Measurements from ENCODE around the gene KIAA0513.

KIAA0513 gene

DNA sequence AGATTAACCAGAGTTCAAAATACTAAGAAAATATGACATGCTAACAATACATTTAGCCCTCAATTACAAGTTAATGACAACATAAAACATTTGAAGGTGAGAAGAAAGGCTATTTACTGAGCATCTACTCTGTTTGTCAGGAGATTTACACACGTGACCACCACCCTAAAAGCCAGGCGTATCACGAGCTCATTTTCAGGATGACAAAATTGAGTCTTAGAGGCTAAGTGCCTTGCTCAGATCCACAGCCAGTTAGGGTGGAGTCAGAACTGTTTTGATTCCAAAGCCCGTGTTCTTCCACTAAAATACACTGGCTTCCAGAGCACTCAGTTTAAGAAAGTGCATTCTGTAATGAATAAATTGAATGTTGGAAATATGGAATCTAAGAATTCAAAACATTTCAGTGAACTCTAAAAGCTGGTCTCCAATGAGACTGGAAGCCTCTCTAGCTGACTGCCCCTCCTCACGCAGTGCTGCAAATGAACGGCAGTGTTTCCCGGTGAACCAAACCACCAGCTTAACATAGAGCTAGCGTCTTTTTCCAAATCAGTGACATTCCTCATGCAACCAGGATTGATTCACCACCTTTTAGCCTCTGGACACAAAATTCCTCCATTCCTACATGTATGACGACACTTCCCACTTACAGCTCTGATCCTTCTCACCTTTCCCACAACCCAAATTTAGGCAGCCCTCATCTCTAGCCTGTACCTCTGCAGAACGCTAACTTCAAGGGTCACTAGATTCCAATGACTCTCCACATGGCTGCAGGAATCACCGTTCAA lies 22.1 kb upstream of the KIAA0513 start:
- no peak for DNase-seq

GRCh38 chr16:85006639-85007038 lies 21.0 kb upstream of the KIAA0513 start:
- no peak for DNase-seq

DNA sequence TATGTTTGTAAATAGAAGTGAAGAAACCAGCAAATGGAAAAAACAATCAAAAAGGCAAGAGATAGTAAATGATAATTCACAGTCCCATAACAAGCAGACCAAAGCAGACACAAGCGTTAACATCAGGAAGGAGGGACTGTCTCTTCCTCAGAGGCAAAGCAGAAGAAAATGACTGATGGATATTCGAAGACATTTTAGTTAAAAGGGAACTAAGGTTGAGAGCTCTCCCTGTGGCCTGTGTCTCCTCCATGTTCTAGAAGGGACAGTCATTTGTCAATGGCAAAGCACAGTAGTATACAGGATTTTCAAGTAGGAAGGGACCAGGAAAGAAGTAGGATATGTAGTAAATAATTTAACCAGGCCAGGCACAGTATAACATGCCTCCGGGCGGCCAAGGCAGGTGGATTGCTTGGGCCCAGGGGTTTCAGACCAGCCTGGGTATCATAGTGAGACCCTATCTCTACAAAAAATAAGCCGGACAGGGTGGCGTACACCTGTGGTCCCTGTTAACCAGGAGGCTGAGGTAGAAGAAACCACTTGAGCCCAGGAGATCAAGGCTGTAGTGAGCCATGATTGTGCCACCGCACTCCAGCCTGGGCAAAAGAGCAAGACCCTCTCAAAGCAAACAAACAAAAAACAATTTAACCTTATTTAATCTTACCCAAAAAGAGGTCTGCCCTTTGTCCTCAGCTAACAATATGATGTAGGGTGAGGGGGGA lies 19.9 kb upstream of the KIAA0513 start:
- no peak for DNase-seq

GRCh38 chr16:85008271-85008670 lies 19.3 kb upstream of the KIAA0513 start:
- DNase-seq: no peak

DNA sequence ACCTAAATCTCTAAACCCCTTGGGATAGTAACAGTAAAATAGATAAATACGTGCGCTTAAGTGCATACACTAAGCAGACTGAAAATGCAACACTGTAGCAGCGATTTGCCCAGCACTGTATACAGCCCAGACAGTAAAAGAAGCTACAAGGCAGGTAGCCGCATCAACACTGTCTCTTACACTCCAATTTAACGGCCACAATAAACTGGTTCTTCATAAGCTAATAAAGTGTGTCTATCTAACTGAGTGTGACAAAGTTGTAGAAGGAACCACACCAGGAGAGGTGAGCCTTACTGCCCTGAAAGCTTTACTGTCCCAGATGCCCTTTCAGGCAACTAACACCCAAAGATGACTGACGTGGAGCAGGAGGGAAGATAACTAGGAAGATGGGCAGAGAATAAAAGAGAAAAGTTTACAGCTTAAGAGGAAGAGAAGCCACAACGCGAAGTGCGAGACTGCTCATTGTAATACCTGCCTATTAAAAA lies 17.1 kb upstream of the KIAA0513 start:
- DNase-seq: no peak

DNA sequence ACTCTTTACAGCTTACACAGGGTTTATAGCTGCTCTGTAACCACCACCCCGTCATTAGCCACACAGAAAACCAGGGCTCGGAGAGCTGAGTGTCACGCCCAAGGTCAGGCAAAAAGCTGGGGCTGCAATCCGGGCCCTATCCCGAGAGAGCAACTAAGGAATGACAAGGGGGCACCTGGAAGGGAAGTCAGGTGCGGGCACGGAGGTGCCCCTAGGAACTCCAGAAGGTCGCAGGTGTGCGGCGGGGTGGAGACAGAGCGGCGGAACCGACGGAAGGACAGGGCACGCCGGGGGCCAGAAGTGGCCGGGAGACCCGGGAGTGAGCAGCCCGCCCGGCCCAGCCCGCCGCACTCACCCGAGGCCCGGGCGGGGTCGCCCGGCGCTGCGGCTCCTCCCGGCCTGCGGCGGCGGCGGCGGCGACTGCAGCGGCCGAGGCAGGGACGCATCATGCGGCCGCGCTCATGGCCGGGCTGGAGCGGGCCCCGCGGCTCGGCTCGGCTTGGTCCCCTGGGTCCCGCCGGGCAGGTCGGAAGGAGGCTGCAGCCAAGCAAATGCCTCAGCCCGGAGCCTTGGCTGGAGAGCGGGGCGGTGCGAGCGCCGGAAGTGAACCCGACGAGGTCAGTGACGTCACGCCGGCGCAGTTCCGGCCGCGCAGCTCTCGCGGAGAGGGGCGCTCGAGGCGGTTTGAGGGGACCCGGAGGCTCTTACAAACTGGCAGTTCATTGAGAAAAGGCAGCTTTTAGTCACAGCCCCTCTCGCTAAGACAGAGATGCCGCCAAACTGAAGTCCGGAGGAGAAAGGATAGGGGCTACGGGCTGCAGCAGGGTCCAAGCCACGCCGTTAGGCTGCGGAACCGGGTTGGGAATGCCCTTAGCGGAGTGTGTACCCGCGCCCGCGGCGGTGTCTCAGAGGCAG lies 16.4 kb upstream of the KIAA0513 start, which contains the start of gene ZDHHC7:
TSS of gene ZDHHC7 (minus strand) at position 605 of the 915 bp plus-strand sequence. CDS start 20,917 bp downstream, outside the sequence.
- DNase-seq: peak; percentile 86 to 87

GRCh38 chr16:85011846-85012284 lies 15.7 kb upstream of the KIAA0513 start:
- no peak for DNase-seq

- DNase-seq: no peak
Measured at GRCh38 chr16:85014311-85014710, 13.3 kb upstream of the KIAA0513 start.

- no peak for DNase-seq
Measured at GRCh38 chr16:85015481-85016187, 12.0 kb upstream of the KIAA0513 start.

GRCh38 chr16:85017151-85017550 lies 10.4 kb upstream of the KIAA0513 start:
- DNase-seq: peak; percentile 29 to 43

DNA sequence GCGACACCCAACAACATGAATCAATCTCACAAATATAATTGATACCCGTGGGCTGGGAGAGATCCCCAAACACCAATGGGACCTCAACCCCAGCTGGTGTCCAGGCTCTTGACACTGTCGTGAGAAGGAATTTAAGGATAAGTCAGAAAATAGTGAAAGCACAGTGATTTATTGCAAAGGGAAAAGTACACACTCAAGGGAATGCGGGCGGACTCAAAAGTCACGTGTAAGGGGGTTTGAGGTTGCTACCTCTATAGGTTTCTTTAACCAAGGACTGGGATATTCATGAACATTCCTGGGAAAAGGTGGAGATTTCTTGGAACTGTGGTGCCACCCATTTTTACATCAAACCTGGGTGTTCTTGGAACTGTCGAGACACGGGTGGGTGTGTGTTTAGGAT lies 10.0 kb upstream of the KIAA0513 start:
- no peak for DNase-seq

- no peak for DNase-seq
Measured at GRCh38 chr16:85018529-85019236, 8.9 kb upstream of the KIAA0513 start.

- no peak for DNase-seq
Measured at GRCh38 chr16:85019659-85020245, 7.8 kb upstream of the KIAA0513 start.

- no peak for DNase-seq
Measured at GRCh38 chr16:85025781-85026653, 1.6 kb upstream of the KIAA0513 start.

GRCh38 chr16:85026703-85027102 lies 892 bp upstream of the KIAA0513 start:
- no peak for DNase-seq

DNA sequence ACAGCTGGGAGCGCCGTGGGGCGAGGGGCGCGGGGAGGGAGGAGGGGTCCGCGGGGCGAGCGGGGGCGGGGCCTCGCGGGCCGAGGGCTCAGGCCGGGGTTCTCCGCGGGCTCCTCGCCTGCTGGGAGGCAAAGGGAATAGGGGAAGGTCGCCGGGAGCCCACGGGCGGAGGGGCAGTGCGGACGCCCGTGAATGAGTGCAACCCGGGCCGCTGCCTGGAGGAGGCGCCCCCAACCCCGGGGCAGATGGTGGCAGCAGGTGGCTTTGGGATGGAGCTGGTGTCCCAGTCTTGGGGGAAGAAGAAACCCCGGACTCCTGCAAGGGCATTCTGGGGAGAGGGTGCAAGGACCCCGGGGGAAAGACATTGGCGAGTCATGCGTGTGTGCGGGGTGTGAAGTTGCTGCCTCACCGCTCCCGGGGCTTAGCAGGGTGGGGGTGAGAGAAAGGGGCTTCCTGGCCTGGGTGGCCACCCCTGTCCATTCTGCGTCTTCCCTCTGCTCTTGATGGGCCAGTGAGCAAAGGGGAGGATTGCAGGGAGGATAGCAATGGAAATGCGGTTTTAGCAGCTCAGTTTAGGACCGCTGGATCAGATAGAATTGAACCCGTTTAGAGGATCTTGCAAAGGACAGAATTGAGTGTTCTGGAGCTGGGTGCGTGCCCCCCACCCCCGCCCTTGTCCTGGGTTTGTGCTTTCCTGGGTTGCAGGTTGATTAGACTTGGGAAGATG lies 526 bp downstream of the KIAA0513 start:
- DNase-seq: peak; percentile 30 to 34

DNA sequence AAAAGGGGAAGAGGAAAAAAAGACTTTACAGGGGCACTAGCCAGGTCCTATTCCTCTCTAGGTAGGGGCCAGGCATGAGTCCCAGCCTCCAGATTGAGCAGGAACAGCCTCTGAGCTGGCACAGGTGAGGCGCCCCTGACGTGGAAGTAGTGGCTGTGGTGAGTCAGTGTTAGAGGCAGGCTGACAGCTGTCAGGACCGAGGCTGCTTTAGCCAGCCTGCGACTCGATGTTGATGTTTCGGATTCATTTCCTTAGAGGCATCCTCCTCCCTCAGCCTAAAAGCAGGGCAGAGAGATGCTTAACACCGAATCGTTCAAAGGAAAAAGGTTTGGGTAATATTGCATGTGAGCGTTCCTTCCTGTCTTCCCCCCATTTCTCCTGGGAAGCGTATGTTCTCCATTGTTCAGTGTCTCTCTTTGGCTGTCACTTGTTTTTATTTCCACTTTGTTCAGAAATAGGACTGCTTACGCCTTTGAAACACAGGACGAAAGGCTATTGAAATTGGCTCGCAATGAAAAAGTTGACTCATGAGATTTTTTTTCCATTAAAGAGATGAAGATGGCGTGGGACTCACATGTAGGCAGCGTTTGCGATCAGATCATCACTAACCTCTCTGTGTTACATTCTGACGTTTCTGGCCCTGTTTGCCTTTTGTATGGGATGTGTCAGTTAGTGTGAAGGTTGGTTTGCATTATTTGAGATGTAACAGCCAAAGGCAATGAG lies 1.3 kb downstream of the KIAA0513 start:
- DNase-seq: peak; percentile 74 to 79

- DNase-seq: peak; percentile 59 to 68
Measured at GRCh38 chr16:85029408-85029784, 1.8 kb downstream of the KIAA0513 start.

DNA sequence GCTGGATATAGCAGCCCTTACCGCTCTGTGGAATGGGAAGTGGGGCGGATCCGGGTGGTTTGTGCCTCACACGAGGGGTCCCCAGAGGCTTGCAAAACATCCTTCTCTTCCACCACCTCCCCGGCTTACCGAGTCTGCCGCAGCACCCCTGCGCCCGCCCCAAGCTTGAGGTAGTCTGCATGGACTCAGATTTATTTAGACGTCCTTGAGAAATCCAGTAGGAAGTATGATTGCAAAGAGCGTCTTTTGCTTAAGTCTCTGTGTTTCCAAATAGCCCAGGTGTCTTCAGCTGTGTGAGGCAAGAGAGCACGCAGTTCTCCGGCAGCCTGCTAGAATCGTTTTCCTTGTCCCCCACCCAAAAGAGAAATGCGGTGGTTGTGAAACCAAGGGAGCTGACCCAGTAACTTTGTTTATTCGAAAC lies 2.4 kb downstream of the KIAA0513 start:
- DNase-seq: no peak

Data from activated CD4-positive, alpha-beta T cell treated with anti-CD3 and anti-CD28 coated beads, Interleukin-2, amount 50 U/mL, for 48 hours (primary cell).